GM03348 (cell line): Measurements from ENCODE around the gene LLGL2.
A peak's percentile ranks its signal among the peaks of the same experiment; 100 is the strongest.
"Not testable (repeated sequence)": the region's sequence is repeated elsewhere in the genome, so short reads cannot be mapped to it uniquely, and the experiment has no call there.

ENCODE experiments used
- DNase-seq: peaks from one replicate; pipeline ENCODE4 v3.0.0; 2012; ENCODE audit warnings: low spot score

The LLGL2 gene

DNA sequence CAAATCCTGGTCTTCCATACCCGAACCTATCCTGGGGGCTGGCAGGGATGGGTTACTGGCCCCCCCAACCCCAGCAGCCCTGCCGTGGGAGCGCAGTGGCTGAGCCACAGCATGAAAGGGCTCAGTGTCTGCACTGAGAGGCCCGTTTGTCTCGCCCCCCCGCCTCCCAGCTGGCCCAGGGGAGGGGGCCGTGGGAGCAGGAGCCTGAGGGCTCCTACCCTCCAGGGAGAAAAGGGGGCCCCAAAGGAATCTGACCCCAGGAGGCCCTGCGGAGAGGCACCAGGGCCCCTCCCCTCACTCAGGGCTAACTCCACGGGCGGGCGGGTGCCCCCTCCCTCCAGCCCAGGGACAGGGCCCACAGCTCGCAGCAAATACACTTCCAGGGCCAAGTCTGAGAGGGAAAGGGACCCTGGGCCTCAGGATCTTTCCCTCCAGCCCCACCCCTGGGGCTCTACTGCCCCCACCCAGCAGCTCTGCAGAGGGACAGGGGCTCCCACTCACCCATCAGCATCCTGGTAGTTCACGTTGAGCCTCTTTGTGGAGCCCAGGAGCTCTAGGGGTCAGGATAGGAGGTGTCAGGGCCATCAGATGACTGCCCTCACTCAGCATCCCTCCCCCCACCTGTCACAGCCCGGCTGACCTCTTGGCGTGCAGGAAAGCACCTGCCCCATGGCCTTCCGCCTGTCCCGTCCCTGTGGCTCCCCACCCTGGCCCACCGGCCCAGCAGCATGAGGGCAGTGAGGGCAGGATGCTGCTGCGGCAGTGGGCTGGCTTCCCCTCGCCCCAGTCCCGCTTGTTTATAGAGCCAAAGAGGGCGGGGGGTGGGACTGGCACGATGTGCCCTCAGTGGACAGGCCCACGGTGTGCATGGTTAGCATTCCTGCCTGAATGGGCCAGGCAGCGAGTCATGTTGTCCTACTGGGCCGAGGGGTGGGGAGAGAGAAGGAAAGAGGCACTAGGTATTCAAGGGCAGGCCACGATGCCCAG lies 17.5 kb upstream of the LLGL2 start:
- no peak for DNase-seq

DNA sequence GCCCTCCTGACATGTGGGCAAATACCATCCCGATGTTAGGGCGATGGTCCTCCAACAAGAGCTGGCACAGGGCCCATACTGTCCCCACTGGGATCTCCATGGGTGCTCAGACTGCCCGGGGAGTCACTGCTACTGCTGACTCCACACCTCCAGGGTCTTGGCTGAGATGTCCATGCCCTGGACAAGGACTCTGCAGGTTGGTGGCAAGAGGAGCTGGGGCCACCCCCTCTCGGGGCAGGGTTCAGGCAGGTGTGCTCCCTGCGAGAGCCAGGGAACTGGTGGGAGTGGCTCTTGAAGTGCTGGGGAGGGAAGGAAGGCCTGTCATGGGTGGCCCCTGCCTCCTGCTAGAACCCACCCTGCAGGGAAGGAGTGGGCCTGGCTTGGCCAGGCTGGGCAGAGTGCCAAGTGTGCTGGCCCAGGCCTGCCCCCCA lies 16.6 kb upstream of the LLGL2 start:
- DNase-seq = no peak

DNA sequence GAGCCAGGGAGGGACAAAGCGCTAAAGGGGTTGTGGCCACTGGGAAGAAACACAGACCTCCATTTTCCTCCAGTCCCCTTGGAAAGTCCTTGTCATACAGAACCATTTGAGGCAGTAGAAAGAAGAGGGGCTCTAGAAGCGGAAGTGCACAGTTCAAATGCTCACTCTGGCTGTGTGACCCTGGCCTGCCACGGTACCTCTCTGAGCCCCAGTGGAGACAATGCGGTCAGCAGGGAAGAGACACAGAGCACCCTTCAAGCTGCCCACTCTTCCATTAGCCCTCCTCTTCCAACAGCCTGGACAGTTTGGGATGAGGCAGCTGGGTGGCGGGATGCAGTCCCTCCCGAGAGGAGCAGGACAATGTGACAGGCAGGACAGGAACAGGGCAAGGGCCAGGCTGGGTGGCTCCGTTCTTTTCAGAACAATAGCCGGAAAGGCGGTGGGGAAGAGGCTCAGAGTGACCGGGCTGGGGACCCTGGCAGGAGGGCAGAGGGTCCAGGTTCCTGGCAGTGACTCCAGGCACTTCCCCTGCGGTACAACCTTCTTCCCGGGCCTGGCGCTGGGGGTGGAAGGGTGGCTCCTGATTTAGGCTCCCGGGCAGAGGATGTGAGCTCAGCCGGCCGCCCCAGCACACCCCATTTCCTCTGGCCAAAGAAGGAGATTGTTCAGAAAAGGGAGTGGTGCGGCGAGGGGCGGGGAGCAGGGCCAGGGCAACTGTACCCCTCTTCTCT lies 15.8 kb upstream of the LLGL2 start:
- no peak for DNase-seq

DNA sequence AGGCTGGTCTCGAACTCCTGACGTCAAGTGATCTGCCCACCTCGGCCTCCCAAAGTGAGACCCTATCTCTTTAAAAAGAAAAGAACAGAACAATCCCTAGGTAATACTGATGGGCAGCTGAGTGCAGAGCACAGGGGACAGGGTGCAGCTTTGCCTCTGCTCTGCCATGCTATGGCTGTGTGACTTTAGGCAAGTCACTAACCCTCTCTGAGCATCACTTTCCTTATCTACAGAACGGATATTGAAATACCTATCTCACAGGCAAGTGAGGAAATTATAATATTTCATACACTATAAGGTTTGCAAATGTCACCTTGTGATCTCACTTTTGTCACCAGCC lies 14.3 kb upstream of the LLGL2 start:
- no peak for DNase-seq

DNA sequence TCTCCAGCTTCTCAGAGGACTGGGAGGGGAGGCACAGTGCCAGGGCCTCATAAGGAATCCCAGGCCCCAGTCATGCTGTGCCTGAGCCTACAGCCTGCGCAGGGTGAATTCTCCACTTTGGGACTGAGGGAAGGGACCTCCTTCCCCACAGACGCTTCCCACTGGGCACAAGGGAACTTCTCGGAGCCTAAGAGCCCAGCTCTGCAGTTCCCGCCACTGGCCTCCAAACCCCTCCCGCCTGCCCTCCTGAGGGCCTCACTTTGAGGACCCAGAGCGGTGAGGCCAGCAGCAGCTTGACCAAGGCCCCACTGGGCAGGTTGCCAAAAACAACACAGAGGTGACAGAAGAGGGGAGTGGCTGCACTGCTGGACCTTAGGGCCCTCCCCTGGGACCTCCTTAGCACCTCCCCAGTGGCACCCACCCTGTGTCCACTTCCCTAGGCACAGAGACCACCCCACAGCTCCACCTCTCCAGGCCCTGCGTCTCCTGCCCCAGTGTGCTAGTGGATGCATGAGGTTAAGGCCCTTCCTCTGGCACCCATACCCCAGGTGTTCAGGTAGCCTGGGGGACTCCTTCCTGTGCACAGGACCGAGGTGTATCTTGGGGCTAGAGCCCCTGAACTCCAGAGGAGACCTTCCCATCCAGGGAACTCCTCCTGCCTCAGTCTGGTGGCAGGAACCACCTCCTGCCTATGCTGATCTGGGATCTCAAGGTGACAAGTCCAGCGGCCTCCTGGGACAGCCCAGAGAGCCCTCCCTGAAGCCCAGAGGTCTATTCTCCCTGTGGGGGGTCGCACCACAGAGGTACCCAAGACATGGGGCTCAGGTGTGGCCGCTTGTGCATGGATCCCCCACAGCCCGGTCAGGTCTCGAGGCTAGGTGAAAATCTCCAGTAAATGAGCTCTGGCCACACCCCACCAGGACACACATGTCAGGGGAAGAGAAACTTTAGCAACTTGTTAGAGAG lies 13.6 kb upstream of the LLGL2 start:
- DNase-seq = no peak

DNA sequence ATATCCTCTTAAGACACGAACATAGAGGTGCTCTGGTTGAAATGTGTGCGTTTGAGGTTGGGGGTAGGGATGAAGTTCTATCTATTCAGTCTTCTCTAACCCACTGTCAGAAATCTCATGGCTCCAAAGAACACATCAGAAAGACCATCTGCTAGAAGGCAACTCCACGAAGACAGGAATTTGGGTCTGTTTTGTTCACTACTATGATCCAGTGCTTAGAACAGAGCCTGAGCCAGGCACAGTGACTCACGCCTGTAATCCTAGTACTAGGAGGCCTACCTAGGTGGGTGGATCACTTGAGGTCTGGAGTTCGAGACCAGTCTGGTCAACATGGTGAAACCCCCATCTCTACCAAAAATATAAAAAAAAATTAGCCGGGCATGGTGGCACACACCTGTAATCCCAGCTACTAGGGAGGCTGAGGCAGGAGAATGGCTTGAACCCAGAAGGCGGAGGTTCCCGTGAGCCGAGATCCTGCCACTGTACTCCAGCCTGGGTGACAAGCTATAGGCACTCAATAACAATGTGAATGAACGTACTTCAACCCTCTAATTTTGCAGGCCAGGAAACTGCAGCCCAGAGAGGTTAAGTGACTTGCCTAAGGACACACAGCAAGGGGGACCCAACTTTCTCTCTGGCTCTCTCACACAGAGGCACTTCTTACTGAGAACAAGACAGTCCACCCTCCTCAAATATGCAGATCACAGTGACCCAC lies 12.4 kb upstream of the LLGL2 start:
- no peak for DNase-seq

DNA sequence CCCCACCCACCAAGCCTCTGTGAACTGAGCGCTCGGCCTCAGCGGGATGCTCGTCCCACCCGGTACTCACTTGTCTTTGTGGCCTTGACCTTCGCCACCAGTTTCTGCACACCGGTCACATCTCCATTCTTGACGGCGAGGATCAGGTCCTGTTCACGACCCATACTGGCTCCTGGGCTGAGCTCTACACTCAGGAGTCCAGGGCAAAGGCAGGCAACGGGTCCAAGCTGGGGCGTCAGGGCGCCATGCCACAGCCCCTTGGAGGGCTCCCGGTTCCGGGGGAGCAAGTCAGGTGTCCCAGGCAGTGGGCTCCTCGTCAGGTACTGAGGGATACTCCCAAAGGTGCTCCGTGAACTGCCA lies 11.9 kb upstream of the LLGL2 start:
- no peak for DNase-seq

DNA sequence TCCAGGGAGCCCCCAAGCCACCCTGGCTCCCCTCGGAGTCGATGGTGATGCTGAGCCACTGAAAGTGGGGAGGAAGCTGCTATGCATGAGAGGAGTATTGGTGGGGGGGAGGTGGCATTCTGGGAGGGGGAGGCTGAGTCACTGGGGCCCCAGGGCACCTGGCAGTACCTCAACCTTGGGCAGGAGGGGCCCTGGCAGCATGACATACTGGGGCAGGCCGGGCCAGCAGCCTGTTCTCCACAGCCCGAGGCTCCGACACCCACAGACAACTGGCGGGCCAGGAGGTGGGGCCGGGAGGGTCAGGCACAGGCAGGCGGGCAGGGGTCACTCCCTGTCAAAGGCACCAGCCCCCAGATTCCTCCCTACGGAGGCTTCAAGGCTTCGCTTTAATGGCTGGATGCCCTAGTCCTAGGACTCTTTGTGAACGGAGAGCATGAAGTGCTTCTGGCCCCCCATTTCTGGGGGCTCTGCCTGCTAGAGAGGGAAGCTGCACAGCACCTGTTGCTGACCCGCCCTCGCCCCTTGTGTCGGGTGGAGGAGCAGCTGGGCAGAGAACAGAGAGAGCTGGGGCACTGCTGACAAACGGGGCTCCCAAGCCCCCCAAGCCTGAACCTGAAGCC lies 11.1 kb upstream of the LLGL2 start:
- no peak for DNase-seq

DNA sequence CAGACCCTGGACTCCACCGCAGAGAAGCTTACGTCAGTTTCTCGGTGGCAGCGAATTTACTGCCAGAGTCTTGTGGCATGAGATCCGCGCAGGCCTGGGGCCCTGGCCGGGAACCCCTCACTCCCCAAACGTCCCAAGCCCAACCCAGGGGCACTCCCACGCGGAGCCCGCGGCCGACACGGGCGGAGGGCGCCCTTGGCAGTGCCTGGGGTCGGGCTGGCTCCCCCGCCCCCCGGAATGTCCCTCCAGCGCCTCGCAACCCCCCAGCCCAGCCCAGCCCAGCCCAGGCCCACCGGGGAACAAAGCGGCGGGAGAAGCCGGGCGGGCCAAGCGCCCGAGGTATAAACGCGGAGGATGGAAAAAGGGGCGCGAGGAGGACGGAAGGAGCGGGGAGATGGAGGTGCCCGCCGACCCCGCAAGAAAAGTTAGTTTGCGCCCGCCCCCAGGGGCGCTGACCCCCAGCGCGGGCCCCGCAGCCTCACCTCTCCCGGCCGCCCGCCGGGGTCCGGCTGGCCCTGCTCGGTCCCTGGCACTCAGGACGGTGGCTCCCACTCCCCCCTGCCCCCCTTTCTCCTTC lies 10.5 kb upstream of the LLGL2 start:
- peak; percentile 47 for DNase-seq

DNA sequence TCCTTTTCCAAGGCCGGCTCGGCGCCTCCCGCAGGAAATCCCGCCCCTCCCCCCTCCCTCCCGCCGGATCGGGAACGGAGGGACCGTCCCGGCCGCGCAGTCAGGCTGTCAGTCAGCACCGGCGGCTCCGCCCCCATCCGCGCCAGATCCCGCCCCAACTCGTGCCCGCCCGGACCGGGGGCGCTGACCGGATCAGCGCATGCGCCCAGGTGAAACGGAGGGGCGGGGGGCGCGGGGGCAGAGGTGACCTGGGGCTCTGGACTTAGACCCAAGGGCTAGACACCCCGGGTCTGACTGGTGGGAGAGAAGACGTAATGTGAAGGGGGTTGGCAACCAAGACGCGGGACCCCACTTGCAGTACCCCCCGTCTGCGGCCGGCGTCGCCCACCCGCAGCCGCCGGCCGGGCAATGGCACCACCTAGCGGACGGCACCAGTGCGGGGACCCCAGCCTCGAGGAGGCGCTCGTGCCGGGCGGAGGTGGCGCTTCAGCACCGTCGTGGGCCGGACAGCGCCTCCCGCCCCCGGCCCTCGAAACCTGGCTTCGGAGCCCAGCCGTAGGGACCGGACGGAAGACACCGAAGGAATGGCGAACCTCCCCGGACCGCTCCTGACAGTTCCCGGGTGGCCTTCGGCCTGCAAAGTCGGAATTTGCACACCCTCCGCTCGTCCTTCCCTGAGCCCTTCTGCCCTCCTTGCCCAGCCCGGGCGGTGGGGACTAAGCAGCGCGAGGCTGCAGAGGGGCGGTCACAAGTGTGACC lies 9.8 kb upstream of the LLGL2 start, which contains the start of gene CASKIN2:
Gene CASKIN2, minus strand, starts transcription at position 42 of the 759 bp plus-strand sequence. CDS start 1,733 bp downstream, outside the sequence.
- DNase-seq = peak; percentile 100

DNA sequence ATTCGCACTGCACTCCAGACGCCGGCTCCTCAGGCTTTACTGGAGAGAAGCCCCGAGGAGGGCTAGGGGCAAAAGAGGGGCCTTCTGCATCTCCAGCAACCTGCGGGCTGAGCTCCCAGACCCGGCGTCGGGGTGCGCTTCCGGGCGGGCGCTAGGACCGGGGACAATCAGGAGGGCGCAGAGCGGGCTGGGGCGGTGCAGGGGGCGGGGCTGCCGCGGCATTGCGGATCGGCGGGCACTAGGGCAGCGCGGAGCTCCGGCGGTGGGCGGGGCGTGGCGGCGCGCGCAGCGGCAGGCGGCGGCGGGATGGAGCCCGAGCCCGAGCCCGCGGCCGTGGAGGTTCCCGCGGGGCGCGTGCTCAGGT lies 9.3 kb upstream of the LLGL2 start, which contains the start of gene TSEN54:
Gene TSEN54, plus strand, starts transcription at position 274 of the 364 bp plus-strand sequence. Its CDS starts 33 bp downstream, at position 307.
- DNase-seq = peak; percentile 99

DNA sequence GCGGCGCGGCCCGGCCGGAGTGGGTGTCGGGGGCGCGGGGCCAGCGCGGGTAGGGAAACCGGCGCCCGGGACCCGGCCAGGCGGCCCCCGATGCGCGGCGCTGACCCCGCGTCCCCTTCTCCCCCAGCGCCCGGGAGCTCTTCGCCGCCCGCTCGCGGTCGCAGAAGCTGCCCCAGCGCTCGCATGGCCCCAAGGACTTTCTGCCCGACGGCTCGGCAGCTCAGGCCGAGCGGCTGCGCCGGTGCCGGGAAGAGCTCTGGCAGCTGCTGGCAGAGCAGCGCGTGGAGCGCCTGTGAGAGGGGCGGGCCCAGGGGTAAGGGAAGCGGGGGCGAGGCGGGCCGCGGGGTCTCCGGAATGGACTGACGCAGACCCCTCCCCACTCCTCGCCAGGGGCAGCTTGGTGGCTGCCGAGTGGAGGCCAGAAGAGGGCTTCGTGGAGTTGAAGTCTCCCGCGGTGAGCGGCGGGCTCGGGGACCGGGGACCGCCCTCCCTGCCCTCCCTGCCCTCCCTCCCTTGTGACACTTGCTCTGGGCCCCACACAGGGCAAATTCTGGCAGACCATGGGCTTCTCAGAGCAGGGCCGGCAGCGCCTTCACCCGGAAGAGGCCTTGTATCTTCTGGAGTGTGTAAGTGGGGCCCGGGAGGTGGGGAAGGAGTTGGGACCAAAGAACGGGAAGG lies 8.7 kb upstream of the LLGL2 start:
- no peak for DNase-seq

DNA sequence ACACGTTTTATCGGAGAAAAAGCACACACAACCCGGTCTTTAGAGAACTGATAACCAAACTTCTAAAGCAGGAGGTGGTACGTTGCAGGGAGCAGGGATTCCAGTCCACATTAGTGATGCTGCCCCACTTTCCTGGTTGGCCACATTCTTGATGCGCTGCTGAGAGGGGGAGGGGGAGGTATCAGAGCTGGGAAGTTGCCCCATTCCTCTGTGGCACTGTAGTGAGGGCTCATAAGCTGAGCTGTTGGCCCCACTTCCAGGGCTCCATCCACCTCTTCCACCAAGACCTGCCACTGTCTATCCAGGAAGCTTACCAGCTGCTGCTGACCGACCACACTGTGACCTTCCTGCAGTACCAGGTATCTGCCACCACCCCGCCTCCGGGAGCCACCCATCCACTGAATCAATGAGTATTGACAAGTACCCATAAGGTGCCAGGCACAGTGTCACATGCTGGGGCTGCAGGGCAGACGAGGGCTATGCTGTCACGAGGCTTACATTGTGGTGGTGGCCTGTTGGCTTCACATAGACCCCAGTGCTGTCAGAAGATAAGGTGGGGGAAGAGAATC lies 8.1 kb upstream of the LLGL2 start:
- no peak for DNase-seq

DNA sequence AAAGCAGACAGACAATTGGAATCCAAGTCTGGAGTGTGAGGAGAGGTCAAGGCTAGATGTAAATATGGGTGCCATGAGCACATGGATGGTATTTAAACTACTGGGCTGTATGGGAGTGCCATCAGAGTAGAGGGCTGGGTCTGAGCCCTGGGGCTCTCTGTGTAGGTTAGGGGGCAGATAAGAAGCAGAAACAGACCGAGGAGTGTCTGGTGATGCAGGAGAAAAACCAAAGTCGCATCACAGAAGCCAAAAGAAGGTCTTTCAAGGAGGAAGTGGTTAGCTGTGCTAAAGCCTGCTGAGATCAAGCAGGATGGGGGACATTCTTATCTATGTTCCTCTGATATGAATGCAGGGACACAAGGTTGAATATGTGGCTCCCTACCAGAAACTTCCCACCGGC lies 7.3 kb upstream of the LLGL2 start:
- no peak for DNase-seq

DNA sequence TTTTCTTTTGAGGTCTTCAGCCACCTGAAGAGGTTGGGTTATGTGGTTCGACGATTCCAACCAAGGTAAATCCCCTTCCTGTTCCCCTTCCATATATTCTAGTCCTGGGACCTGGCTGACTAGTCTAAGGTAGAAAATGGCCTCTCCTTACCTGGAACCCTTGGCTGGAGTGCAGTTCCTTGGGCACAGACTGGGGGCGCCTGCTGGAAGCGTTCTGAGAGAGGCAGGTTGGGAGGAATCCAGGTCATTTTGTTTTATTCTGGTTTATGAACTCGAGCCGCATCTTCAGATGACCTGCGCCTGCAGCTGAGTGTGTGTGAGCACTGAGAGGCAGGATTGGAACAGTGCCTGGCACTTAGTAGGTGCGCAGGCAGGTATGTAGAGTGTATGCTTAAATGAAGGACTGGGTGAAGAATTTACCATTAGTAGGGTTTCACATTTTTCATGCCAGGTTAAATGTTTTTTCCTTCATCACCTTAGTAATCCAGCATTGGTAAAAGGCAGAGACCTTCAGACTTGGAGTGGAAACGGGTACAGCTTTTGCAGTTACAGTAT lies 6.4 kb upstream of the LLGL2 start:
- DNase-seq = no peak

DNA sequence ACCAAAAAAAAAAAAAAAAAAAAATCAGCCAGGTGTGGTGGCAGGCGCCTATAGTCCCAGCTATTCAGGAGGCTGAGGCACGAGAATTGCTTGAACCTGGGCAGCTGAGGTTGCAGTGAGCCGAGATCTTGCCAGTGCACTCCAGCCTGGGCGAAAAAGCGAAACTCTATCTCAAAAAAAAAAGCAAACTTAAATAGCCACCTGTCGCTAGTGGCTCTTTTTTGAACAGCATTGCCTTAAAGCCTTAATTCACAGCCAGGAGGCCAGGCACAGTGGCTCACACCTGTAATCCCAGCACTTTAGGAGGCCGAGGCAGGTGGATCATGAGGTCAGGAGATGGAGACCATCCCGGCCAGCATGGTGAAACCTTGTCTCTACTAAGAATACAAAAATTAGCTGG lies 5.1 kb upstream of the LLGL2 start:
- not testable (repeated sequence) for DNase-seq

DNA sequence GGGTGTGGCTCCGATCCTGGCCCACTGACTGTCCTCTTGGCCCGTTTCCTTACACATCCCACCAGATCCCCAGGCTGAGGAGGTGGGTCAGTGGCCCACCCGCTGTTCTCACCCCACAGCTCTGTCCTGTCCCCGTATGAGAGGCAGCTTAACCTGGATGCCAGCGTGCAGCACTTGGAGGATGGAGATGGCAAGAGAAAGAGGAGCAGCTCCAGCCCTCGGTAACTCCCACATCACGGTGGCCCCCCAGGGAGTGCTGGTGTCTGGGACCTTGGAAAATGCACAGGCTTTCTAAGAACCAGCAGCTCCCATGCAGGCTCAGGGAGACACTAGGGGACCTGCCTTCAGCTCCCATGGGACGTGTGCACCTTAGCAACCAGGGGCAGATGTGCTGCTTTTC lies 4.2 kb upstream of the LLGL2 start:
- DNase-seq = no peak

DNA sequence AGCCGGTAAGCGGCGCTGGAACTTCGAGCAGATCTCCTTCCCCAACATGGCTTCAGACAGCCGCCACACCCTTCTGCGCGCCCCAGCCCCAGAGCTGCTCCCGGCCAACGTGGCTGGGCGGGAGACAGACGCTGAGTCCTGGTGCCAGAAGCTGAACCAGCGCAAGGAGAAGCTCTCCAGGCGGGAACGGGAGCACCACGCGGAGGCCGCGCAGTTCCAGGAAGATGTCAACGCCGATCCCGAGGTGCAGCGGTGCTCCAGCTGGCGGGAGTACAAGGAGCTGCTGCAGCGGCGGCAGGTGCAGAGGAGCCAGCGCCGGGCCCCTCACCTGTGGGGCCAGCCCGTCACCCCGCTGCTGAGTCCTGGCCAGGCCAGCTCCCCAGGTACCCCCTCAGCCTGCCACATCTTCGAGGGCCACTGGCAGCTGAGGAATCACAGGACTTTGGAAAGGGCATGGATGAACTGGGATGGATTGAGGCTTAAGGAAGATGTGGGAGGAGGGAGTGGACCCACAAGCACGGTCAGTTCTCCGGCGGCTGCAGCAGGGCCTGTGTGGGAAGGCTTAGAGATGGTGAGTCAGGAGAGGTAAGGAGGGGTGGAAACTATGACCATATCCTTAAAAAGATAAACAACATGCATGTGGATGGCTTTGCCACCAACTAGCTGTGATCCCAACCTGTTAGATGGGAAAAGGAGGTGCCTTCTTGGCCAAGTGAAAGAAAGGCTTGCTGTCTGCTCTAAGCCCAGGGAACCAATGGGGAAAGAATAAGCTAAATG lies 3.4 kb upstream of the LLGL2 start:
- DNase-seq = no peak
